Central memory CD4-positive, alpha-beta T cell (primary cell): ENCODE data around the gene MRPL17.
A peak's percentile ranks its signal among the peaks of the same experiment; 100 is the strongest.
"Not testable (repeated sequence)": the region's sequence is repeated elsewhere in the genome, so short reads cannot be mapped to it uniquely, and the experiment has no call there.

Experiments used
- DNase-seq: peaks from one replicate; pipeline ENCODE4 v3.0.0; 2022
- total RNA-seq, 3 experiments: gene quantifications; one replicate each; lab custom pipeline; 2026; lab: John Stamatoyannopoulos, UW

Gene MRPL17
- total RNA-seq: 9.1 to 96.9 (median 25.0) reads per million in 3 experiments

- peak; percentile 99 for DNase-seq
These were observed at the start of gene MRPL17 for GRCh38 chr11:6682936-6683861. TSS of gene MRPL17 (minus strand) at chr11:6683340. CDS start at chr11:6683296, 44 bp downstream.

- DNase-seq: no peak
These were observed 45.0 kb upstream of the MRPL17 start for GRCh38 chr11:6727971-6728760.

GRCh38 chr11:6725386-6725896 lies 42.3 kb upstream of the MRPL17 start:
- no peak for DNase-seq

GRCh38 chr11:6724013-6724412 lies 40.9 kb upstream of the MRPL17 start:
- no peak for DNase-seq

GRCh38 chr11:6721343-6721742 lies 38.2 kb upstream of the MRPL17 start:
- no peak for DNase-seq

GRCh38 chr11:6719576-6719975 lies 36.4 kb upstream of the MRPL17 start:
- DNase-seq: no peak

GRCh38 chr11:6717426-6717825 lies 34.3 kb upstream of the MRPL17 start:
- no peak for DNase-seq

- DNase-seq: not testable (repeated sequence)
These were observed 28.4 kb upstream of the MRPL17 start for GRCh38 chr11:6711552-6711951.

- no peak for DNase-seq
These were observed 25.7 kb upstream of the MRPL17 start for GRCh38 chr11:6708876-6709275.

GRCh38 chr11:6705905-6706535 lies 22.9 kb upstream of the MRPL17 start:
- peak; percentile 31 for DNase-seq

GRCh38 chr11:6703247-6704063 lies 20.3 kb upstream of the MRPL17 start:
- no peak for DNase-seq

GRCh38 chr11:6701955-6702354 lies 18.8 kb upstream of the MRPL17 start:
- not testable (repeated sequence) for DNase-seq

- DNase-seq: no peak
These were observed 12.2 kb upstream of the MRPL17 start for GRCh38 chr11:6695377-6695776.

- DNase-seq: no peak
These were observed 11.0 kb upstream of the MRPL17 start for GRCh38 chr11:6694229-6694535.

- DNase-seq: no peak
These were observed 10.4 kb upstream of the MRPL17 start for GRCh38 chr11:6693342-6694228.

- no peak for DNase-seq
These were observed 9.0 kb upstream of the MRPL17 start for GRCh38 chr11:6692128-6692527.

- not testable (repeated sequence) for DNase-seq
These were observed 7.4 kb upstream of the MRPL17 start for GRCh38 chr11:6690431-6691132.

- DNase-seq: no peak
These were observed 4.7 kb upstream of the MRPL17 start for GRCh38 chr11:6687876-6688275.

GRCh38 chr11:6686006-6686405 lies 2.9 kb upstream of the MRPL17 start:
- no peak for DNase-seq

GRCh38 chr11:6684068-6684467 lies 928 bp upstream of the MRPL17 start:
- not testable (repeated sequence) for DNase-seq

GRCh38 chr11:6682591-6682935 lies 577 bp downstream of the MRPL17 start:
- no peak for DNase-seq
